NB4 (cell line): ENCODE results near the gene NCK2.

Experiments
- DNase-seq: peaks from one replicate; pipeline ENCODE4 v3.0.0; 2010; ENCODE audit warnings: low read depth
- H3K4me3 ChIP-seq: one replicate; pipeline ENCODE4 v1.5.1; 2011; ENCODE audit warnings: mild to moderate bottlenecking, low read depth, low read length, moderate library complexity
- CTCF ChIP-seq: IDR thresholded peaks from one replicate; pipeline ENCODE4 v1.5.1; 2012; ENCODE audit warnings: low read depth, low read length
- MAX ChIP-seq: IDR thresholded peaks from 2 replicates; pipeline ENCODE4 v1.6.1; 2011; ENCODE audit warnings: low read depth, low read length
- MYC ChIP-seq: IDR thresholded peaks from 2 replicates; pipeline ENCODE4 v1.6.1; 2011; ENCODE audit warnings: low read depth, low read length
- POLR2A ChIP-seq: IDR thresholded peaks from 2 replicates; pipeline ENCODE4 v1.6.1; 2011; ENCODE audit warnings: mild to moderate bottlenecking; ENCODE audit not compliant: insufficient read length; ENCODE audit errors: extremely low read depth

Gene NCK2

GRCh38 chr2:105749583-105750400 is 5.1 kb downstream of the NCK2 start:
- no peak overlapping the region for H3K4me3 ChIP-seq
- peak; percentile 34 for DNase-seq
- TF ChIP-seq MYC (no peak), CTCF (no peak), MAX (no peak), POLR2A (no peak)

GRCh38 chr2:105750735-105751134 is 6.0 kb downstream of the NCK2 start:
- TF ChIP-seq MAX (no peak), CTCF (no peak), MYC (no peak), POLR2A (no peak)
- H3K4me3 ChIP-seq, result no peak overlapping the region
- DNase-seq, result no peak

- TF ChIP-seq MAX (no peak), POLR2A (no peak), MYC (no peak), CTCF (no peak)
Measured at GRCh38 chr2:105751272-105751671, 6.6 kb downstream of the NCK2 start.

GRCh38 chr2:105752691-105753358 is 8.1 kb downstream of the NCK2 start:
- TF ChIP-seq MYC (no peak), CTCF (no peak), MAX (no peak), POLR2A (no peak)
- no peak for DNase-seq
- no peak overlapping the region for H3K4me3 ChIP-seq

More at GRCh38 chr2:105751272-105751671, 6.6 kb downstream of the NCK2 start:
- no peak overlapping the region for H3K4me3 ChIP-seq
- DNase-seq, result no peak

GRCh38 chr2:105753380-105753779 is 8.7 kb downstream of the NCK2 start:
- no peak overlapping the region for H3K4me3 ChIP-seq
- peak; percentile 19 for DNase-seq
- TF ChIP-seq CTCF (no peak), MYC (no peak), POLR2A (no peak), MAX (no peak)
